Ishikawa (cell line): ENCODE data around the gene RASSF5.

Experiments
- NFIC ChIP-seq: IDR thresholded peaks from 2 replicates; pipeline ENCODE4 v1.6.1; 2012
- RAD21 ChIP-seq: IDR thresholded peaks from 2 replicates; pipeline ENCODE4 v1.6.1; 2012; ENCODE audit warnings: low read depth
- TAF1 ChIP-seq: IDR thresholded peaks from 2 replicates; pipeline ENCODE4 v1.6.1; 2012; ENCODE audit warnings: low read depth, mild to moderate bottlenecking
- TEAD4 ChIP-seq: IDR thresholded peaks from 2 replicates; pipeline ENCODE4 v1.6.1; 2012
- TF ChIP-seq, protein P1 (sequence below): IDR thresholded peaks from 2 replicates; pipeline ENCODE4 v1.6.1; 2012; ENCODE audit warnings: low read depth, mild to moderate bottlenecking

DNA sequence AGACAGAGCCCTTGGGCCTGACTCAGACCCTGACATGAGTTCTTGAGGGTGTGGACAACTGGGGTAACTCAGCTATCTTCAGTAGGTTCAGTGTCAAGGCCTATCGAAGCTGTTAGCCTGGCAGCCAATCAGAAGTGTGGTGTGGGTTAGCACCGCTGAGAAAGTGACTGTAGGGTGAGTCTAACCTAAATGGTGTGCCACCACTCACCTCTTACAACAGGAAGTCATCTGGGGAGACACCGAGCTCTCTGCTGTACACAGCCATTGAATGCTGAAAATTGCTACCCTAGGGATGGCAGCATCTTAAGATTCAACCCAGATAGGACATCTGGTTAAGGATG lies 44.6 kb downstream of the RASSF5 start:
- no peak for TF ChIP-seq RAD21
- TF ChIP-seq, protein P1, sequence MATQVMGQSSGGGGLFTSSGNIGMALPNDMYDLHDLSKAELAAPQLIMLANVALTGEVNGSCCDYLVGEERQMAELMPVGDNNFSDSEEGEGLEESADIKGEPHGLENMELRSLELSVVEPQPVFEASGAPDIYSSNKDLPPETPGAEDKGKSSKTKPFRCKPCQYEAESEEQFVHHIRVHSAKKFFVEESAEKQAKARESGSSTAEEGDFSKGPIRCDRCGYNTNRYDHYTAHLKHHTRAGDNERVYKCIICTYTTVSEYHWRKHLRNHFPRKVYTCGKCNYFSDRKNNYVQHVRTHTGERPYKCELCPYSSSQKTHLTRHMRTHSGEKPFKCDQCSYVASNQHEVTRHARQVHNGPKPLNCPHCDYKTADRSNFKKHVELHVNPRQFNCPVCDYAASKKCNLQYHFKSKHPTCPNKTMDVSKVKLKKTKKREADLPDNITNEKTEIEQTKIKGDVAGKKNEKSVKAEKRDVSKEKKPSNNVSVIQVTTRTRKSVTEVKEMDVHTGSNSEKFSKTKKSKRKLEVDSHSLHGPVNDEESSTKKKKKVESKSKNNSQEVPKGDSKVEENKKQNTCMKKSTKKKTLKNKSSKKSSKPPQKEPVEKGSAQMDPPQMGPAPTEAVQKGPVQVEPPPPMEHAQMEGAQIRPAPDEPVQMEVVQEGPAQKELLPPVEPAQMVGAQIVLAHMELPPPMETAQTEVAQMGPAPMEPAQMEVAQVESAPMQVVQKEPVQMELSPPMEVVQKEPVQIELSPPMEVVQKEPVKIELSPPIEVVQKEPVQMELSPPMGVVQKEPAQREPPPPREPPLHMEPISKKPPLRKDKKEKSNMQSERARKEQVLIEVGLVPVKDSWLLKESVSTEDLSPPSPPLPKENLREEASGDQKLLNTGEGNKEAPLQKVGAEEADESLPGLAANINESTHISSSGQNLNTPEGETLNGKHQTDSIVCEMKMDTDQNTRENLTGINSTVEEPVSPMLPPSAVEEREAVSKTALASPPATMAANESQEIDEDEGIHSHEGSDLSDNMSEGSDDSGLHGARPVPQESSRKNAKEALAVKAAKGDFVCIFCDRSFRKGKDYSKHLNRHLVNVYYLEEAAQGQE: no peak
- TF ChIP-seq TAF1: no peak
- TF ChIP-seq NFIC: no peak
- TF ChIP-seq TEAD4: no peak
